CD14-positive monocyte (primary cell): ENCODE data around the gene RUSC1. TPM values are rescaled to one million over a fixed set of nuclear protein-coding genes. Genes with fewer than 3 reads are reported as not detected.

ENCODE experiments used
- DNase-seq, 3 donors: peaks; one replicate each; pipeline ENCODE4 v3.0.0-alpha.2; 2011 to 2022
- H2AFZ ChIP-seq: 2 replicates; pipeline ENCODE4 v1.6.0; 2012; ENCODE audit warnings: mild to moderate bottlenecking, low read depth, low read length, inconsistent platforms; ENCODE audit not compliant: insufficient read depth, poor library complexity, severe bottlenecking
- H3K27ac ChIP-seq, 2 donors: 1 replicate in 1 of 2; 2 replicates in 1 of 2; pipeline ENCODE4 v1.5.1; 2012 to 2013; ENCODE audit warnings: low read length in 2 of 2, control low read depth in 1 of 2, inconsistent platforms in 1 of 2, low read depth in 1 of 2, mild to moderate bottlenecking in 1 of 2
- H3K27me3 ChIP-seq, 2 donors: one replicate each; pipeline versions ENCODE4 v1.6.0 to v1.6.1; 2011 to 2013; ENCODE audit warnings: low read length in 2 of 2; ENCODE audit not compliant: control insufficient read depth in 2 of 2, insufficient read depth in 2 of 2
- H3K36me3 ChIP-seq, 2 donors: replicated peaks in 1 of 2; 1 replicate in 1 of 2; 2 replicates in 1 of 2; pipeline versions ENCODE4 v1.5.1 to v1.6.1; 2012 to 2013; ENCODE audit warnings: low read length in 2 of 2, control low read depth in 1 of 2, inconsistent platforms in 1 of 2, mild to moderate bottlenecking in 1 of 2; ENCODE audit not compliant: insufficient read depth in 2 of 2, control insufficient read depth in 1 of 2
- H3K4me1 ChIP-seq, 2 donors: 1 replicate in 1 of 2; 2 replicates in 1 of 2; pipeline versions ENCODE4 v1.5.1 to v1.6.1; 2012 to 2013; ENCODE audit warnings: low read length in 2 of 2, control low read depth in 1 of 2, inconsistent platforms in 1 of 2, mild to moderate bottlenecking in 1 of 2, moderate library complexity in 1 of 2; ENCODE audit not compliant: insufficient read depth in 2 of 2, control insufficient read depth in 1 of 2
- H3K4me2 ChIP-seq: replicated peaks from 2 replicates; pipeline ENCODE3; 2012; ENCODE audit warnings: low read length, moderate library complexity, mild to moderate bottlenecking; ENCODE audit not compliant: poor library complexity, severe bottlenecking; ENCODE audit errors: extremely low read depth
- H3K4me3 ChIP-seq, 3 experiments: fragments of 200-600 bp in 1 of 3; sonication (generic) in 1 of 3; replicated peaks in 1 of 3; 1 replicate in 2 of 3; 2 replicates in 1 of 3; pipeline ENCODE4 v1.5.1; 2011 to 2013; ENCODE audit warnings: low read length in 3 of 3, mild to moderate bottlenecking in 3 of 3, control low read depth in 2 of 3, low read depth in 2 of 3, inconsistent platforms in 1 of 3, moderate library complexity in 1 of 3
- H3K79me2 ChIP-seq: 2 replicates; pipeline ENCODE4 v1.6.0; 2012; ENCODE audit warnings: mild to moderate bottlenecking, control low read depth, inconsistent platforms, low read length, moderate library complexity; ENCODE audit not compliant: insufficient read depth
- H3K9ac ChIP-seq: 2 replicates; pipeline ENCODE4 v1.6.0; 2017; ENCODE audit warnings: low read length, mild to moderate bottlenecking; ENCODE audit not compliant: insufficient read depth, poor library complexity, severe bottlenecking
- H3K9me3 ChIP-seq, 2 donors: replicated peaks in 1 of 2; 1 replicate in 1 of 2; 2 replicates in 1 of 2; pipeline versions ENCODE4 v1.5.1 to v1.6.1; 2012 to 2013; ENCODE audit warnings: low read length in 2 of 2, control low read depth in 1 of 2; ENCODE audit not compliant: control insufficient read depth in 1 of 2, insufficient read depth in 1 of 2
- H4K20me1 ChIP-seq: 2 replicates; pipeline ENCODE4 v1.6.0; 2012; ENCODE audit warnings: mild to moderate bottlenecking, low read length, control low read depth, moderate library complexity; ENCODE audit not compliant: insufficient read depth
- H3K27ac Mint-ChIP-seq, 7 donors: one replicate each; pipeline ENCODE4 v1.8.0; 2020; ENCODE audit warnings: mild to moderate bottlenecking in 7 of 7, mixed read lengths in 7 of 7, moderate library complexity in 6 of 7, inconsistent platforms in 2 of 7
- H3K27me3 Mint-ChIP-seq, 3 donors: one replicate each; pipeline ENCODE4 v1.8.0; 2021 to 2022; ENCODE audit warnings: low read depth in 3 of 3, mild to moderate bottlenecking in 3 of 3, mixed read lengths in 3 of 3, moderate library complexity in 3 of 3, inconsistent platforms in 1 of 3
- H3K36me3 Mint-ChIP-seq, 2 donors: one replicate each; pipeline ENCODE4 v1.8.0; 2020; ENCODE audit warnings: mixed read lengths in 2 of 2, inconsistent platforms in 1 of 2, mild to moderate bottlenecking in 1 of 2
- H3K4me1 Mint-ChIP-seq: one replicate; pipeline ENCODE4 v1.8.0; 2020; ENCODE audit warnings: mild to moderate bottlenecking, mixed read lengths
- H3K4me3 Mint-ChIP-seq, 2 donors: one replicate each; pipeline ENCODE4 v1.8.0; 2020; ENCODE audit warnings: mild to moderate bottlenecking in 2 of 2, mixed read lengths in 2 of 2, moderate library complexity in 1 of 2
- H3K9me3 Mint-ChIP-seq, 7 donors: one replicate each; pipeline ENCODE4 v1.8.0; 2020 to 2022; ENCODE audit warnings: mixed read lengths in 7 of 7, mild to moderate bottlenecking in 6 of 7, moderate library complexity in 6 of 7, inconsistent platforms in 2 of 7
- CTCF ChIP-seq: fragments of 200-600 bp; IDR thresholded peaks from one replicate; pipeline ENCODE4 v1.8.0; 2022; ENCODE audit warnings: antibody characterized with exemption, mild to moderate bottlenecking
- WGBS: methylation state at CpG from one replicate; pipeline ENCODE4 v1.1.5; 2013; ENCODE audit warnings: missing lambda C conversion rate; ENCODE audit not compliant: insufficient coverage; 5-methylcytosine and 5-hydroxymethylcytosine counted together
- intact Hi-C, 2 donors: fragments of 100-400 bp; cut with micrococcal nuclease; formaldehyde crosslinking; loops; one replicate each; pipeline versions ENCODE4 v1.15.0 to v1.15.1; 2023
- polyA plus RNA-seq, 3 donors: library from polyadenylated mRNA; depleted of rRNA in 1 of 3; unstranded in 2 of 3; stranded (reverse) in 1 of 3; fragments of 300-500 nt in 2 of 3; fragments of >200 nt in 1 of 3; fragmentation: Illumina TruSeq in 2 of 3; gene quantifications; 1 replicate in 2 of 3; 2 replicates in 1 of 3; pipeline ENCODE4 v1.2.3, GENCODE V29; 2012 to 2021

RUSC1 gene
- polyA plus RNA-seq, 3 donors, result 12.7 to 23.4 (median 13.5) TPM

- Histone ChIP-seq H3K4me3 (peak overlapping the region; percentile 62 to 84 (median 80)), H3K9ac (peak overlapping the region; percentile 65), H3K4me1 (peaks cover 31 to 56% of the 10 kb centered on the region in 2 donors), H3K27me3 (no peaks in the 10 kb centered on the region), H3K4me2 (peak overlapping the region; percentile 78), H2AFZ (peak overlapping the region; percentile 97), H3K9me3 (no peaks in the 10 kb centered on the region), H3K79me2 (peaks cover 16% of the 10 kb centered on the region), H3K36me3 (peaks cover 0 to 17% of the 10 kb centered on the region in 2 donors), H3K27ac (no peak overlapping the region), H4K20me1 (peaks cover 17% of the 10 kb centered on the region)
- DNase-seq, result peak in 2 of 3 donors; percentile 14 to 40
- H3K27ac Mint-ChIP-seq, result peak overlapping the region in 2 of 7 donors; percentile 14 to 78
- peaks cover 51% of the 10 kb centered on the region for H3K4me1 Mint-ChIP-seq
- no peaks in the 10 kb centered on the region for H3K9me3 Mint-ChIP-seq
- no peak for TF ChIP-seq CTCF
- peak overlapping the region; percentile 71 to 82 for H3K4me3 Mint-ChIP-seq
- 2% methylated on average over 26 of the region's 28 CpGs for WGBS
- intact Hi-C loops, result loop anchor here (2.0 to 5.0 kb wide), 5 partner anchors 14 to 72 kb away; partner anchors contain the start of genes FDPS (in 2 of the 2) and HCN3 (in 1 of the 2)
- peaks cover 2 to 7% (median 2%) of the 10 kb centered on the region in 3 donors for H3K27me3 Mint-ChIP-seq
- peaks cover 19 to 22% of the 10 kb centered on the region in 2 donors for H3K36me3 Mint-ChIP-seq
Observed at GRCh38 chr1:155322571-155322952, 1.9 kb downstream of the RUSC1 start.

GRCh38 chr1:155322953-155323728, 2.4 kb downstream of the RUSC1 start:
- 0% methylated on average over 35 of the region's 58 CpGs for WGBS
- H3K27me3 ChIP-seq, result no peaks in the 10 kb centered on the region
- H3K9me3 ChIP-seq, result no peaks in the 10 kb centered on the region
- H3K4me1 ChIP-seq, result peaks cover 31 to 56% of the 10 kb centered on the region in 2 donors
- Mint-ChIP-seq H3K27ac (peak overlapping the region in 5 of 7 donors; percentile 31 to 93 (median 89)), H3K36me3 (peaks cover 15 to 23% of the 10 kb centered on the region in 2 donors), H3K4me3 (peak overlapping the region; percentile 83 to 90), H3K9me3 (no peaks in the 10 kb centered on the region), H3K4me1 (peaks cover 51% of the 10 kb centered on the region), H3K27me3 (peaks cover 2 to 7% (median 2%) of the 10 kb centered on the region in 3 donors)
- peaks cover 16% of the 10 kb centered on the region for H3K79me2 ChIP-seq
- H3K4me2 ChIP-seq, result peak overlapping the region; percentile 78
- H3K4me3 ChIP-seq, result peak overlapping the region; percentile 62 to 84 (median 80)
- peaks cover 0 to 17% of the 10 kb centered on the region in 2 donors for H3K36me3 ChIP-seq
- peak; percentile 69 to 76 (median 73) for DNase-seq
- peak; percentile 99 for TF ChIP-seq CTCF
- peaks cover 23% of the 10 kb centered on the region for H4K20me1 ChIP-seq
- H3K9ac ChIP-seq, result peak overlapping the region; percentile 65
- peak overlapping the region; percentile 71 to 91 for H3K27ac ChIP-seq
- intact Hi-C loops, result loop anchor here (2.0 to 5.0 kb wide), 5 partner anchors 14 to 72 kb away; partner anchors contain the start of genes FDPS (in 2 of the 2) and HCN3 (in 1 of the 2)
- peak overlapping the region; percentile 97 for H2AFZ ChIP-seq
